IMR-90 (cell line): ENCODE results near the gene CEACAM1. TPM values are rescaled to one million over a fixed set of nuclear protein-coding genes. Genes with fewer than 3 reads are reported as not detected.

ENCODE experiments used
- ATAC-seq: fragments of 200-7000 bp; cut with Tn5 transposase; 2 replicates; pipeline ENCODE4 v1.9.1; 2020; ENCODE audit warnings: low read depth, mild to moderate bottlenecking, moderate library complexity
- BruUV-seq: library from RNA; stranded (reverse); fragments of 400-500 nt; replicated peaks from 2 replicates; lab custom pipeline; 2021; lab: Mats Ljungman, UMichigan
- CTCF ChIA-PET: fragments of 300-600 bp; formaldehyde crosslinking; extraction: SDS; loops from one replicate; lab custom pipeline; 2021; ENCODE audit warnings: antibody characterized with exemption; lab: Yijun Ruan, JAX
- POLR2A ChIA-PET: fragments of 300-600 bp; sonication (Branson Sonifier 250); formaldehyde crosslinking; loops from one replicate; lab custom pipeline; 2022; ENCODE audit warnings: antibody characterized with exemption; ENCODE audit not compliant: unreplicated experiment; lab: Charles Lee
- DNase-seq: peaks from one replicate; pipeline ENCODE4 v3.0.0; 2013
- H2AFZ ChIP-seq: replicated peaks from 2 replicates; pipeline ENCODE3; 2013; ENCODE audit warnings: low read length, mild to moderate bottlenecking; ENCODE audit not compliant: poor library complexity
- H2AK5ac ChIP-seq: 2 replicates; pipeline ENCODE4 v1.6.1; 2013; ENCODE audit warnings: low read depth, low read length, inconsistent platforms
- H2AK9ac ChIP-seq: replicated peaks from 2 replicates; pipeline ENCODE3; 2013; ENCODE audit warnings: mild to moderate bottlenecking, low read depth, low read length, moderate library complexity; ENCODE audit not compliant: poor library complexity
- H2BK120ac ChIP-seq: 2 replicates; pipeline ENCODE4 v1.6.1; 2013; ENCODE audit warnings: low read depth, low read length, inconsistent platforms
- H2BK15ac ChIP-seq: 3 replicates; pipeline ENCODE4 v1.6.1; 2013; ENCODE audit warnings: low read depth, low read length, inconsistent platforms
- H2BK20ac ChIP-seq: 2 replicates; pipeline ENCODE4 v1.6.1; 2013; ENCODE audit warnings: low read depth, mild to moderate bottlenecking, inconsistent platforms, low read length, moderate library complexity
- H2BK5ac ChIP-seq: 2 replicates; pipeline ENCODE4 v1.6.1; 2013; ENCODE audit warnings: mild to moderate bottlenecking, low read depth, low read length, inconsistent platforms; ENCODE audit not compliant: poor library complexity, severe bottlenecking
- H3K14ac ChIP-seq: replicated peaks from 2 replicates; pipeline ENCODE4 v1.6.1; 2013; ENCODE audit warnings: low read depth, low read length, inconsistent platforms
- H3K18ac ChIP-seq: 2 replicates; pipeline ENCODE4 v1.6.1; 2013; ENCODE audit warnings: low read depth, low read length, control low read depth
- H3K23ac ChIP-seq: 2 replicates; pipeline ENCODE4 v1.6.1; 2013; ENCODE audit warnings: low read depth, low read length, inconsistent platforms
- H3K27ac ChIP-seq: 2 replicates; pipeline ENCODE4 v1.5.1; 2013; ENCODE audit warnings: mild to moderate bottlenecking, control low read depth, low read length; ENCODE audit not compliant: insufficient read depth
- H3K27me3 ChIP-seq: 2 replicates; pipeline ENCODE4 v1.6.1; 2013; ENCODE audit warnings: low read length; ENCODE audit not compliant: control insufficient read depth, insufficient read depth
- H3K36me3 ChIP-seq: 2 replicates; pipeline ENCODE4 v1.6.1; 2013; ENCODE audit warnings: low read length, mixed read lengths; ENCODE audit not compliant: control insufficient read depth, insufficient read depth
- H3K4ac ChIP-seq: 2 replicates; pipeline ENCODE4 v1.6.1; 2013; ENCODE audit warnings: low read depth, low read length, inconsistent platforms
- H3K4me1 ChIP-seq: 2 replicates; pipeline ENCODE4 v1.6.1; 2013; ENCODE audit warnings: low read length, mixed read lengths; ENCODE audit not compliant: control insufficient read depth, insufficient read depth
- H3K4me2 ChIP-seq: 2 replicates; pipeline ENCODE4 v1.6.1; 2013; ENCODE audit warnings: low read depth, mild to moderate bottlenecking, control low read depth, low read length, moderate library complexity
- H3K4me3 ChIP-seq: 2 replicates; pipeline ENCODE4 v1.5.1; 2013; ENCODE audit warnings: low read depth, mild to moderate bottlenecking, control low read depth, low read length, moderate library complexity; ENCODE audit not compliant: insufficient read depth
- H3K56ac ChIP-seq: 2 replicates; pipeline ENCODE4 v1.6.1; 2013; ENCODE audit warnings: low read length, inconsistent platforms; ENCODE audit not compliant: insufficient read depth; ENCODE audit errors: extremely low read depth
- H3K79me1 ChIP-seq, 2 experiments: 2 replicates each; pipeline ENCODE4 v1.6.1; 2013; ENCODE audit warnings: low read length in 2 of 2, inconsistent platforms in 1 of 2, low read depth in 1 of 2
- H3K9ac ChIP-seq: 2 replicates; pipeline ENCODE4 v1.6.1; 2013; ENCODE audit warnings: low read depth, low read length, control low read depth
- H3K9me1 ChIP-seq: 2 replicates; pipeline ENCODE4 v1.6.1; 2013; ENCODE audit warnings: low read length, inconsistent platforms; ENCODE audit not compliant: insufficient read depth
- H3K9me3 ChIP-seq: 2 replicates; pipeline ENCODE4 v1.6.1; 2013; ENCODE audit warnings: low read length; ENCODE audit not compliant: control insufficient read depth, insufficient read depth
- H4K20me1 ChIP-seq: 2 replicates; pipeline ENCODE4 v1.6.1; 2013; ENCODE audit warnings: low read length, inconsistent platforms; ENCODE audit not compliant: insufficient read depth
- H4K5ac ChIP-seq: 2 replicates; pipeline ENCODE4 v1.6.1; 2013; ENCODE audit warnings: mild to moderate bottlenecking, low read depth, low read length, control low read depth
- H4K8ac ChIP-seq, 2 experiments: 2 replicates each; pipeline ENCODE4 v1.6.1; 2013; ENCODE audit warnings: low read depth in 2 of 2, low read length in 2 of 2, control low read depth in 1 of 2, inconsistent platforms in 1 of 2
- H4K91ac ChIP-seq: 2 replicates; pipeline ENCODE4 v1.6.1; 2013; ENCODE audit warnings: low read depth, low read length, inconsistent platforms; ENCODE audit not compliant: insufficient read depth
- BHLHE40 ChIP-seq: fragments of 150-350 bp; IDR thresholded peaks from 2 replicates; pipeline ENCODE4 v1.6.1; 2016; ENCODE audit warnings: mild to moderate bottlenecking, low read depth, low read length
- CHD1 ChIP-seq: IDR thresholded peaks from 2 replicates; pipeline ENCODE4 v1.6.1; 2012; ENCODE audit warnings: low read depth, low read length, improper control_type of control experiment
- MAFK ChIP-seq: IDR thresholded peaks from 2 replicates; pipeline ENCODE4 v1.6.1; 2012; ENCODE audit warnings: low read depth, low read length, improper control_type of control experiment
- MXI1 ChIP-seq: IDR thresholded peaks from 2 replicates; pipeline ENCODE4 v1.6.1; 2012; ENCODE audit warnings: low read depth, mild to moderate bottlenecking, low read length, moderate library complexity, borderline replicate concordance
- NFE2L2 ChIP-seq: fragments of 150-350 bp; IDR thresholded peaks from 2 replicates; pipeline ENCODE4 v1.6.1; 2016; ENCODE audit warnings: low read depth, mild to moderate bottlenecking, low read length
- POLR2A ChIP-seq: IDR thresholded peaks from 2 replicates; pipeline ENCODE4 v1.6.1; 2012; ENCODE audit warnings: mild to moderate bottlenecking, low read depth, low read length
- RAD21 ChIP-seq: IDR thresholded peaks from 2 replicates; pipeline ENCODE4 v1.6.1; 2012; ENCODE audit warnings: low read length, improper control_type of control experiment
- SMC3 ChIP-seq: fragments of 150-350 bp; IDR thresholded peaks from 2 replicates; pipeline ENCODE4 v1.6.1; 2016; ENCODE audit warnings: low read depth, mild to moderate bottlenecking, antibody characterized with exemption, low read length, moderate library complexity
- WGBS, 2 experiments: methylation state at CpG; one replicate each; pipeline versions ENCODE4 v1.1.5 to v1.1.7; 2013; ENCODE audit warnings: missing lambda C conversion rate in 2 of 2; ENCODE audit not compliant: insufficient read length in 1 of 2; ENCODE audit errors: extremely low coverage in 2 of 2; 5-methylcytosine and 5-hydroxymethylcytosine counted together
- dilution Hi-C: fragments of 300-500 bp; cut with HindIII; formaldehyde crosslinking; loops from one replicate; pipeline ENCODE4 v1.14.3; 2018; ENCODE audit warnings: low sequenced_read_pairs; ENCODE audit not compliant: unreplicated experiment
- in situ Hi-C: fragments of 300-500 bp; cut with MboI; formaldehyde crosslinking; loops from 3 replicates; pipeline ENCODE4 v1.14.3; 2019; ENCODE audit warnings: low sequenced_read_pairs, inconsistent platforms, mixed read lengths
- intact Hi-C: fragments of 100-400 bp; cut with micrococcal nuclease; formaldehyde crosslinking; loops from 2 replicates; pipeline ENCODE4 v1.10.0; 2022
- polyA plus RNA-seq, 3 experiments: library from polyadenylated mRNA; depleted of rRNA; stranded (reverse); fragments of >200 nt; gene quantifications; 2 replicates each; pipeline ENCODE4 v1.2.3, GENCODE V29; 2012; ENCODE audit warnings: low replicate concordance in 1 of 3
- total RNA-seq: library from RNA; depleted of rRNA; stranded (reverse); fragments of >200 nt; gene quantifications from 2 replicates; pipeline ENCODE4 v1.2.3, GENCODE V29; 2012
- TF ChIP-seq, protein P1 (sequence below): fragments of 150-350 bp; IDR thresholded peaks from 2 replicates; pipeline ENCODE4 v1.6.1; 2016; ENCODE audit warnings: low read depth, mild to moderate bottlenecking, low read length, moderate library complexity, borderline replicate concordance
- TF ChIP-seq, protein P2 (sequence below): conservative IDR thresholded peaks from 2 replicates; pipeline ENCODE4 v1.5.1; 2012; ENCODE audit warnings: mild to moderate bottlenecking, low read depth, low read length, improper control_type of control experiment

Gene CEACAM1
- total and polyA plus RNA-seq, 2 of the 4 experiments (the other 2 are of a cell fraction), result not detected

DNA sequence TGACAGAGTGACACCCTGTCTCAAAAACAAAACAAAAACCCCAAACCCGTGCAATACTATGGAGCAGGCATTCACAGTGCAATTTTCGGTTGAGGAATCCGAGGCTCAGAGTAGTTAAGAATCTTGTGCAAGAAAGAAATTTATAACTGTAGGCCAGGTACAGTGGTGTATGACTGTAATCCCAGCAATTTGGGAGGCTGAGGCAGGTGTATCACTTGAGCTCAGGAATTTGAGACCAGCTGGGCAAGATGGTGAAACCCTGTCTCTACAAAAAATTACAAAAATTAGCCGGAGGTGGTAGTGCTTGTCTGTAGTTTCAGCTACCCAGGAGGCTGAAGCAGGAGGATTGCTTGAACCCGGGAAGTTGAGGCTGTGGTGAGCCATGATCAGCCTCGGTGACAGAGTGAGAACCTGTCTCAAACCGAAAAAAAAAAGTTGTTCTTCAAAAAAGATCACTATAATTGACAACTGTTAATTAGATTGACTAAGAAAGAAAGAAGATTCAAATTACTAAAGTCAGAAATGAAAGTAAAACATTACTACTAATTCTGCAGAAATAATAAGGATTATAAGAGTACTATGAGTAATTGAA is 12.9 kb downstream of the CEACAM1 start:
- H3K4me1 ChIP-seq, result no peaks in the 10 kb centered on the region
- BruUV-seq, result no TSS peak
- no peak overlapping the region for H3K4me3 ChIP-seq
- H3K27me3 ChIP-seq, result peaks cover 12% of the 10 kb centered on the region
- H4K5ac ChIP-seq, result no peak overlapping the region
- ATAC-seq, result no peak
- no peak overlapping the region for H3K23ac ChIP-seq
- H3K27ac ChIP-seq, result no peak overlapping the region
- no peak overlapping the region for H2BK20ac ChIP-seq
- intact Hi-C loops (no loop called here), in situ Hi-C loops (no loop called here), dilution Hi-C loops (no loop called here)
- ChIA-PET POLR2A (no interaction called here), CTCF (no interaction called here)
- H3K4me2 ChIP-seq, result no peak overlapping the region
- H2AK9ac ChIP-seq, result no peak overlapping the region
- no peak overlapping the region for H2AFZ ChIP-seq
- H2BK5ac ChIP-seq, result no peak overlapping the region
- H4K91ac ChIP-seq, result no peak overlapping the region
- no peaks in the 10 kb centered on the region for H3K9me1 ChIP-seq
- H3K18ac ChIP-seq, result no peak overlapping the region
- H3K79me1 ChIP-seq, result no peaks in the 10 kb centered on the region
- H3K36me3 ChIP-seq, result no peaks in the 10 kb centered on the region
- H3K56ac ChIP-seq, result no peak overlapping the region
- 0 out of 2 replicates have a peak, but pooled peaks cover 2% of the 10 kb centered on the region for H3K9me3 ChIP-seq
- H4K8ac ChIP-seq, result no peak overlapping the region
- no peak overlapping the region for H2AK5ac ChIP-seq
- H3K14ac ChIP-seq, result no peak overlapping the region
- no peak for DNase-seq
- H3K4ac ChIP-seq, result no peak overlapping the region
- TF ChIP-seq MAFK (no peak), MXI1 (no peak), SMC3 (no peak), POLR2A (no peak), NFE2L2 (no peak), RAD21 (no peak), BHLHE40 (no peak), CHD1 (no peak)
- TF ChIP-seq, protein P1, sequence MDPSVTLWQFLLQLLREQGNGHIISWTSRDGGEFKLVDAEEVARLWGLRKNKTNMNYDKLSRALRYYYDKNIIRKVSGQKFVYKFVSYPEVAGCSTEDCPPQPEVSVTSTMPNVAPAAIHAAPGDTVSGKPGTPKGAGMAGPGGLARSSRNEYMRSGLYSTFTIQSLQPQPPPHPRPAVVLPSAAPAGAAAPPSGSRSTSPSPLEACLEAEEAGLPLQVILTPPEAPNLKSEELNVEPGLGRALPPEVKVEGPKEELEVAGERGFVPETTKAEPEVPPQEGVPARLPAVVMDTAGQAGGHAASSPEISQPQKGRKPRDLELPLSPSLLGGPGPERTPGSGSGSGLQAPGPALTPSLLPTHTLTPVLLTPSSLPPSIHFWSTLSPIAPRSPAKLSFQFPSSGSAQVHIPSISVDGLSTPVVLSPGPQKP, result no peak
- TF ChIP-seq, protein P2, sequence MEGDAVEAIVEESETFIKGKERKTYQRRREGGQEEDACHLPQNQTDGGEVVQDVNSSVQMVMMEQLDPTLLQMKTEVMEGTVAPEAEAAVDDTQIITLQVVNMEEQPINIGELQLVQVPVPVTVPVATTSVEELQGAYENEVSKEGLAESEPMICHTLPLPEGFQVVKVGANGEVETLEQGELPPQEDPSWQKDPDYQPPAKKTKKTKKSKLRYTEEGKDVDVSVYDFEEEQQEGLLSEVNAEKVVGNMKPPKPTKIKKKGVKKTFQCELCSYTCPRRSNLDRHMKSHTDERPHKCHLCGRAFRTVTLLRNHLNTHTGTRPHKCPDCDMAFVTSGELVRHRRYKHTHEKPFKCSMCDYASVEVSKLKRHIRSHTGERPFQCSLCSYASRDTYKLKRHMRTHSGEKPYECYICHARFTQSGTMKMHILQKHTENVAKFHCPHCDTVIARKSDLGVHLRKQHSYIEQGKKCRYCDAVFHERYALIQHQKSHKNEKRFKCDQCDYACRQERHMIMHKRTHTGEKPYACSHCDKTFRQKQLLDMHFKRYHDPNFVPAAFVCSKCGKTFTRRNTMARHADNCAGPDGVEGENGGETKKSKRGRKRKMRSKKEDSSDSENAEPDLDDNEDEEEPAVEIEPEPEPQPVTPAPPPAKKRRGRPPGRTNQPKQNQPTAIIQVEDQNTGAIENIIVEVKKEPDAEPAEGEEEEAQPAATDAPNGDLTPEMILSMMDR, result no peak
- H2BK15ac ChIP-seq, result no peak overlapping the region
- H2BK120ac ChIP-seq, result no peak overlapping the region
- no peak overlapping the region for H3K9ac ChIP-seq
- no CpG with 5 or more reads among the region's 7 CpGs for WGBS, 2 experiments
- H4K20me1 ChIP-seq, result no peaks in the 10 kb centered on the region
